Measurements from ENCODE around the gene ARHGEF11.

ARHGEF11 gene

GRCh38 chr1:156953571-156953970 is 92.0 kb downstream of the ARHGEF11 start:
- Histone ChIP-seq H3K9me3 (ENCODE audit: control insufficient read depth, low read length) (no peaks in the 10 kb centered on the region), H3K36me3 (ENCODE audit: control insufficient read depth in 1 of 2, insufficient read depth in 2 of 2, low read depth in 1 of 2, low read length in 2 of 2) (peaks cover 59 to 96% of the 10 kb centered on the region in 2 experiments), H2BK15ac (ENCODE audit: low read depth, poor library complexity, severe bottlenecking) (no peak overlapping the region), H2BK5ac (ENCODE audit: low read depth, low read length, poor library complexity, severe bottlenecking) (no peak overlapping the region), H3K4me1 (ENCODE audit: control insufficient read depth, insufficient read depth, low read depth, low read length) (no peaks in the 10 kb centered on the region), H4K8ac (ENCODE audit: low read length) (no peak overlapping the region), H2AK5ac (ENCODE audit: low read length, severe bottlenecking) (no peak overlapping the region), H3K4me2 (ENCODE audit: low read length, poor library complexity, severe bottlenecking) (no peak overlapping the region), H2BK12ac (ENCODE audit: low read length in 2 of 2) (no peak overlapping the region), H3K79me1 (replicated peaks; ENCODE audit: low read length, poor library complexity, severe bottlenecking) (no peaks in the 10 kb centered on the region), H3K4ac (ENCODE audit: low read depth in 1 of 2, low read length in 2 of 2) (no peak overlapping the region), H4K91ac (ENCODE audit: low read length) (no peak overlapping the region), H3K18ac (ENCODE audit: low read depth in 1 of 2, low read length in 2 of 2) (no peak overlapping the region), H3K23ac (ENCODE audit: low read length in 2 of 2) (no peak overlapping the region), H2AFZ (ENCODE audit: low read depth, low read length) (no peak overlapping the region), H3K14ac (ENCODE audit: low read length in 2 of 2) (no peak overlapping the region), H3K27me3 (ENCODE audit: control insufficient read depth in 1 of 2, insufficient read depth in 1 of 2, low read length in 2 of 2) (no peaks in the 10 kb centered on the region), H3K9ac (ENCODE audit: low read length) (no peak overlapping the region), H2BK120ac (ENCODE audit: low read depth, low read length) (no peak overlapping the region), H3K4me3 (ENCODE audit: insufficient read depth in 1 of 2, low read depth in 1 of 2, low read length in 2 of 2) (no peak overlapping the region), H3K27ac (ENCODE audit: low read length, poor library complexity, severe bottlenecking) (no peak overlapping the region)
- DNase-seq = no peak
- no CpG with 5 or more reads among the region's 2 CpGs for WGBS

DNA sequence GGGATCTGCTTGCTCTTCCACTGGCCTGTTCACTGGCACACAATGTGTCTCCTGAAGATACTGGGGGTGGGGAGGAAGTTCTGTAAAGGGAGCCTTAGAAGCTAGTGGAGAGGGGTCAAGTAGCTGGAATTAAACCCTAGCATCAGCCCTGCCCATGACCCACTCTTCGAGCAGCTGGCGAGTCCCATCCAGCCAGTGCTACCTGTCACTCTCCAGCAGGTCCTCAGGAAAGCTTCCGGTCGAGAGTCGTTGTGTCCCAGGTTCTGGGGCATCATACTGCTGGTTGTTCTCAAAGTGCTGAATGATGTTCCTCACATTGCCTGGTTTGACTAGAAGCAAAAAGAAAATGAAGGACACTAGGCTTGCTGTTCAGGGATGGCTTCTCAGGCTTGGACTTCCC is 94.2 kb downstream of the ARHGEF11 start:
- H3K14ac ChIP-seq (ENCODE audit: low read length in 2 of 2) = no peak overlapping the region
- H3K9ac ChIP-seq (ENCODE audit: low read length) = no peak overlapping the region
- H3K23ac ChIP-seq (ENCODE audit: low read length in 2 of 2) = no peak overlapping the region
- H2BK5ac ChIP-seq (ENCODE audit: low read depth, low read length, poor library complexity, severe bottlenecking) = no peak overlapping the region
- no peak overlapping the region for H4K91ac ChIP-seq (ENCODE audit: low read length)
- H3K36me3 ChIP-seq (ENCODE audit: control insufficient read depth in 1 of 2, insufficient read depth in 2 of 2, low read depth in 1 of 2, low read length in 2 of 2) = peaks cover 64 to 96% of the 10 kb centered on the region in 2 experiments
- H3K4me1 ChIP-seq (ENCODE audit: control insufficient read depth, insufficient read depth, low read depth, low read length) = no peaks in the 10 kb centered on the region
- no peak overlapping the region for H3K4me2 ChIP-seq (ENCODE audit: low read length, poor library complexity, severe bottlenecking)
- H2AK5ac ChIP-seq (ENCODE audit: low read length, severe bottlenecking) = no peak overlapping the region
- H3K4me3 ChIP-seq (ENCODE audit: insufficient read depth in 1 of 2, low read depth in 1 of 2, low read length in 2 of 2) = no peak overlapping the region
- H3K4ac ChIP-seq (ENCODE audit: low read depth in 1 of 2, low read length in 2 of 2) = no peak overlapping the region
- H2BK120ac ChIP-seq (ENCODE audit: low read depth, low read length) = no peak overlapping the region
- no peak overlapping the region for H2BK15ac ChIP-seq (ENCODE audit: low read depth, poor library complexity, severe bottlenecking)
- H3K18ac ChIP-seq (ENCODE audit: low read depth in 1 of 2, low read length in 2 of 2) = no peak overlapping the region
- H3K79me1 ChIP-seq (replicated peaks; ENCODE audit: low read length, poor library complexity, severe bottlenecking) = no peaks in the 10 kb centered on the region
- no peak overlapping the region for H4K8ac ChIP-seq (ENCODE audit: low read length)
- H3K27me3 ChIP-seq (ENCODE audit: control insufficient read depth in 1 of 2, insufficient read depth in 1 of 2, low read length in 2 of 2) = no peaks in the 10 kb centered on the region
- H2AFZ ChIP-seq (ENCODE audit: low read depth, low read length) = no peak overlapping the region
- H2BK12ac ChIP-seq (ENCODE audit: low read length in 2 of 2) = no peak overlapping the region
- WGBS = over 99% methylated on average over 5 of the region's 5 CpGs
- no peaks in the 10 kb centered on the region for H3K9me3 ChIP-seq (ENCODE audit: control insufficient read depth, low read length)
- no peak overlapping the region for H3K27ac ChIP-seq (ENCODE audit: low read length, poor library complexity, severe bottlenecking)
- no peak for DNase-seq

- 66% methylated on average over 5 of the region's 5 CpGs for WGBS
- H3K9me3 ChIP-seq (ENCODE audit: control insufficient read depth, low read length) = no peaks in the 10 kb centered on the region
- H2AFZ ChIP-seq (ENCODE audit: low read depth, low read length) = no peak overlapping the region
- no peak overlapping the region for H3K23ac ChIP-seq (ENCODE audit: low read length in 2 of 2)
- H3K27ac ChIP-seq (ENCODE audit: low read length, poor library complexity, severe bottlenecking) = no peak overlapping the region
- no peak overlapping the region for H4K91ac ChIP-seq (ENCODE audit: low read length)
- H4K8ac ChIP-seq (ENCODE audit: low read length) = no peak overlapping the region
- H2BK12ac ChIP-seq (ENCODE audit: low read length in 2 of 2) = no peak overlapping the region
- DNase-seq = peak; percentile 12
- H2AK5ac ChIP-seq (ENCODE audit: low read length, severe bottlenecking) = no peak overlapping the region
- H2BK120ac ChIP-seq (ENCODE audit: low read depth, low read length) = no peak overlapping the region
- H3K4me3 ChIP-seq (ENCODE audit: insufficient read depth in 1 of 2, low read depth in 1 of 2, low read length in 2 of 2) = no peak overlapping the region
- no peaks in the 10 kb centered on the region for H3K79me1 ChIP-seq (replicated peaks; ENCODE audit: low read length, poor library complexity, severe bottlenecking)
- peaks cover 71 to 96% of the 10 kb centered on the region in 2 experiments for H3K36me3 ChIP-seq (ENCODE audit: control insufficient read depth in 1 of 2, insufficient read depth in 2 of 2, low read depth in 1 of 2, low read length in 2 of 2)
- no peak overlapping the region for H3K9ac ChIP-seq (ENCODE audit: low read length)
- H3K4ac ChIP-seq (ENCODE audit: low read depth in 1 of 2, low read length in 2 of 2) = no peak overlapping the region
- H3K4me2 ChIP-seq (ENCODE audit: low read length, poor library complexity, severe bottlenecking) = no peak overlapping the region
- no peaks in the 10 kb centered on the region for H3K4me1 ChIP-seq (ENCODE audit: control insufficient read depth, insufficient read depth, low read depth, low read length)
- no peak overlapping the region for H3K14ac ChIP-seq (ENCODE audit: low read length in 2 of 2)
- no peaks in the 10 kb centered on the region for H3K27me3 ChIP-seq (ENCODE audit: control insufficient read depth in 1 of 2, insufficient read depth in 1 of 2, low read length in 2 of 2)
- H3K18ac ChIP-seq (ENCODE audit: low read depth in 1 of 2, low read length in 2 of 2) = no peak overlapping the region
- H2BK15ac ChIP-seq (ENCODE audit: low read depth, poor library complexity, severe bottlenecking) = no peak overlapping the region
- no peak overlapping the region for H2BK5ac ChIP-seq (ENCODE audit: low read depth, low read length, poor library complexity, severe bottlenecking)
These were observed 96.4 kb downstream of the ARHGEF11 start for GRCh38 chr1:156949127-156949526.

DNA sequence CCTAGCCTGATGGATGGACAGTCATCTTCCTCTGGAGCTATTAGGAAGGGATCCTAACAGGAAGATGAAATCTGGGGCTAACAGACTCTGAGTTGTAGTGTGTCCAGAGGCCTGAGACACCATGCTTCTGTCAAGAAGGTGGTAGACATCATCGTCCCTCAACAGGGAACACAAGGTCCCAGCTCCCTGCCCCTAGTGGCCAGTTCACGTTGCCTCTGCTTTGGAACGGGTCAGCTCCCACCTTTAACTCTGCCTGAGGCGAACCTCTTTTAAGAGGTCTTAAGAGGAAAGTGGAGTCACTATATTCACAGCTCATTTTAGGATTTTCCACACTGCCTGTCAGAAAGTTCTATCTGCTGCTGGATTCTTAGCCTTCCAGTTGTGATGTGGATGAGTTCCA is 96.8 kb downstream of the ARHGEF11 start:
- Histone ChIP-seq H2BK120ac (ENCODE audit: low read depth, low read length) (no peak overlapping the region), H3K4me2 (ENCODE audit: low read length, poor library complexity, severe bottlenecking) (no peak overlapping the region), H3K4me3 (ENCODE audit: insufficient read depth in 1 of 2, low read depth in 1 of 2, low read length in 2 of 2) (no peak overlapping the region), H3K36me3 (ENCODE audit: control insufficient read depth in 1 of 2, insufficient read depth in 2 of 2, low read depth in 1 of 2, low read length in 2 of 2) (peaks cover 75 to 99% of the 10 kb centered on the region in 2 experiments), H3K4me1 (ENCODE audit: control insufficient read depth, insufficient read depth, low read depth, low read length) (no peaks in the 10 kb centered on the region), H4K91ac (ENCODE audit: low read length) (no peak overlapping the region), H3K23ac (ENCODE audit: low read length in 2 of 2) (no peak overlapping the region), H3K27ac (ENCODE audit: low read length, poor library complexity, severe bottlenecking) (no peak overlapping the region), H2AK5ac (ENCODE audit: low read length, severe bottlenecking) (no peak overlapping the region), H2BK12ac (ENCODE audit: low read length in 2 of 2) (no peak overlapping the region), H2AFZ (ENCODE audit: low read depth, low read length) (no peak overlapping the region), H3K9me3 (ENCODE audit: control insufficient read depth, low read length) (no peaks in the 10 kb centered on the region), H3K9ac (ENCODE audit: low read length) (no peak overlapping the region), H3K27me3 (ENCODE audit: control insufficient read depth in 1 of 2, insufficient read depth in 1 of 2, low read length in 2 of 2) (no peaks in the 10 kb centered on the region), H3K18ac (ENCODE audit: low read depth in 1 of 2, low read length in 2 of 2) (no peak overlapping the region), H2BK15ac (ENCODE audit: low read depth, poor library complexity, severe bottlenecking) (no peak overlapping the region), H3K4ac (ENCODE audit: low read depth in 1 of 2, low read length in 2 of 2) (no peak overlapping the region), H2BK5ac (ENCODE audit: low read depth, low read length, poor library complexity, severe bottlenecking) (no peak overlapping the region), H3K14ac (ENCODE audit: low read length in 2 of 2) (no peak overlapping the region), H4K8ac (ENCODE audit: low read length) (no peak overlapping the region), H3K79me1 (replicated peaks; ENCODE audit: low read length, poor library complexity, severe bottlenecking) (no peaks in the 10 kb centered on the region)
- 85% methylated on average over 4 of the region's 4 CpGs for WGBS
- peak; percentile 8 for DNase-seq
